K562 (cell line): ENCODE data around the gene IFNGR2. TPM values are rescaled to one million over a fixed set of nuclear protein-coding genes. Genes with fewer than 3 reads are reported as not detected.
A peak's percentile ranks its signal among the peaks of the same experiment; 100 is the strongest.

Experiments
- ATF3 ChIP-seq, 2 experiments: fragments of 450-650 bp in 1 of 2; sonication (generic) in 1 of 2; formaldehyde crosslinking in 1 of 2; IDR thresholded peaks in 1 of 2; conservative IDR thresholded peaks in 1 of 2; 2 replicates each; pipeline versions ENCODE4 v1.6.1 to v1.8.1; 2016 to 2023; ENCODE audit warnings: mild to moderate bottlenecking in 2 of 2, moderate library complexity in 2 of 2, inconsistent platforms in 1 of 2, missing genetic modification reagents in 1 of 2
- BCLAF1 ChIP-seq, 2 experiments: fragments of 450-650 bp in 1 of 2; IDR thresholded peaks; 2 replicates each; pipeline ENCODE4 v1.6.1; 2011 to 2017; ENCODE audit warnings: low read depth in 2 of 2, antibody characterized with exemption in 1 of 2, borderline replicate concordance in 1 of 2, low read length in 1 of 2, mild to moderate bottlenecking in 1 of 2, mixed read lengths in 1 of 2; ENCODE audit not compliant: control insufficient read depth in 1 of 2
- CBFB ChIP-seq: sonication (generic); formaldehyde crosslinking; IDR thresholded peaks from 2 replicates; pipeline ENCODE4 v1.4.0; 2020; ENCODE audit warnings: mild to moderate bottlenecking, missing genetic modification reagents
- CREB3 ChIP-seq: fragments of 450-650 bp; conservative IDR thresholded peaks from 2 replicates; pipeline ENCODE4 v1.6.1; 2016; ENCODE audit warnings: missing genetic modification characterization, low read depth, mild to moderate bottlenecking, missing compliant biosample characterization, moderate library complexity
- GATA2 ChIP-seq: sonication (generic); formaldehyde crosslinking; IDR thresholded peaks from 2 replicates; pipeline ENCODE4 v1.4.0; 2020; ENCODE audit warnings: mild to moderate bottlenecking, missing genetic modification reagents
- HDAC1 ChIP-seq, 2 experiments: fragments of 450-650 bp; IDR thresholded peaks; 2 replicates each; pipeline ENCODE4 v1.6.1; 2016 to 2017; ENCODE audit warnings: inconsistent platforms in 1 of 2, mild to moderate bottlenecking in 1 of 2, moderate library complexity in 1 of 2
- KLF10 ChIP-seq: fragments of 250-450 bp; sonication (Bioruptor Pico); IDR thresholded peaks from 2 replicates; pipeline ENCODE4 v1.6.1; 2021; ENCODE audit warnings: matching md5 sums
- LCOR ChIP-seq: sonication (generic); formaldehyde crosslinking; IDR thresholded peaks from 2 replicates; pipeline ENCODE4 v1.8.0; 2022; ENCODE audit warnings: mild to moderate bottlenecking, missing genetic modification reagents
- MAFF ChIP-seq: IDR thresholded peaks from 2 replicates; pipeline ENCODE4 v1.6.1; 2012; ENCODE audit warnings: low read length, improper control_type of control experiment
- MCM5 ChIP-seq: fragments of 450-650 bp; IDR thresholded peaks from 2 replicates; pipeline ENCODE4 v1.6.1; 2016; ENCODE audit warnings: low read depth
- MYNN ChIP-seq, 2 experiments: sonication (generic); formaldehyde crosslinking in 1 of 2; IDR thresholded peaks; 2 replicates each; pipeline versions ENCODE4 v1.5.0 to v1.6.1; 2016 to 2020; ENCODE audit warnings: antibody characterized with exemption in 1 of 2, missing genetic modification reagents in 1 of 2
- NFE2 ChIP-seq: IDR thresholded peaks from 2 replicates; pipeline ENCODE4 v1.6.1; 2014; ENCODE audit warnings: antibody characterized with exemption, low read depth
- POLR2AphosphoS5 ChIP-seq: IDR thresholded peaks from 2 replicates; pipeline ENCODE4 v1.6.1; 2011; ENCODE audit warnings: mild to moderate bottlenecking, low read depth, low read length, moderate library complexity; ENCODE audit not compliant: control insufficient read depth, insufficient read depth
- RUNX1 ChIP-seq: sonication (generic); IDR thresholded peaks from 2 replicates; pipeline ENCODE4 v1.6.1; 2016; ENCODE audit warnings: antibody characterized with exemption, low read depth
- TEAD2 ChIP-seq: fragments of 450-650 bp; IDR thresholded peaks from 2 replicates; pipeline ENCODE4 v1.6.1; 2016; ENCODE audit warnings: missing genetic modification characterization, control low read depth, missing compliant biosample characterization
- ZBED1 ChIP-seq: IDR thresholded peaks from 2 replicates; pipeline ENCODE4 v1.6.1; 2014
- ZNF444 ChIP-seq: fragments of 250-450 bp; sonication (Bioruptor Pico); IDR thresholded peaks from 2 replicates; pipeline ENCODE4 v1.4.0; 2020; ENCODE audit warnings: mild to moderate bottlenecking, moderate library complexity
- ZNF583 ChIP-seq: fragments of 250-450 bp; sonication (Bioruptor Pico); IDR thresholded peaks from 2 replicates; pipeline ENCODE4 v1.4.0; 2020
- ZNF589 ChIP-seq: fragments of 200-800 bp; sonication (Bioruptor generic); IDR thresholded peaks from 2 replicates; pipeline ENCODE4 v1.6.1; 2016; ENCODE audit warnings: low read depth, missing genetic modification characterization, missing compliant biosample characterization
- ZNF785 ChIP-seq: fragments of 250-450 bp; sonication (Bioruptor Pico); IDR thresholded peaks from 2 replicates; pipeline ENCODE4 v1.4.0; 2020; ENCODE audit warnings: mild to moderate bottlenecking
- polyA plus RNA-seq, 8 experiments: library from polyadenylated mRNA; depleted of rRNA in 4 of 8; stranded (reverse) in 5 of 8; unstranded in 3 of 8; fragments of >200 nt; fragmentation: Nextera tagmentation in 2 of 8; fragmentation: Illumina TruSeq in 1 of 8; extraction: Ambion mirVana in 2 of 8; extraction: Trizol in 1 of 8; gene quantifications; 2 replicates each; pipeline versions ENCODE4 v1.2.1 to v1.2.3, GENCODE V29; 2011 to 2014; ENCODE audit warnings: inconsistent platforms in 1 of 8, missing spikeins in 1 of 8
- total RNA-seq, 7 experiments: library from RNA; depleted of rRNA in 6 of 7; stranded (reverse); fragments of >200 nt in 6 of 7; fragmentation: Illumina TruSeq in 2 of 7; extraction: Trizol in 2 of 7; gene quantifications; 2 replicates each; pipeline versions ENCODE4 v1.2.1 to v1.2.3, GENCODE V29; 2011 to 2021; ENCODE audit warnings: low replicate concordance in 1 of 7
- TF ChIP-seq, protein P1 (sequence below): sonication (generic); formaldehyde crosslinking; IDR thresholded peaks from 2 replicates; pipeline ENCODE4 v1.9.0; 2022; ENCODE audit warnings: mild to moderate bottlenecking, missing genetic modification reagents
- TF ChIP-seq, protein P2 (sequence below): sonication (generic); IDR thresholded peaks from 2 replicates; pipeline ENCODE4 v1.6.1; 2016

Gene IFNGR2
- total and polyA plus RNA-seq, 9 of the 15 experiments (the other 6 are each of a cell fraction or from before 2014, with no cell fraction given) = 6.7 to 58.0 (median 28.5) TPM

DNA sequence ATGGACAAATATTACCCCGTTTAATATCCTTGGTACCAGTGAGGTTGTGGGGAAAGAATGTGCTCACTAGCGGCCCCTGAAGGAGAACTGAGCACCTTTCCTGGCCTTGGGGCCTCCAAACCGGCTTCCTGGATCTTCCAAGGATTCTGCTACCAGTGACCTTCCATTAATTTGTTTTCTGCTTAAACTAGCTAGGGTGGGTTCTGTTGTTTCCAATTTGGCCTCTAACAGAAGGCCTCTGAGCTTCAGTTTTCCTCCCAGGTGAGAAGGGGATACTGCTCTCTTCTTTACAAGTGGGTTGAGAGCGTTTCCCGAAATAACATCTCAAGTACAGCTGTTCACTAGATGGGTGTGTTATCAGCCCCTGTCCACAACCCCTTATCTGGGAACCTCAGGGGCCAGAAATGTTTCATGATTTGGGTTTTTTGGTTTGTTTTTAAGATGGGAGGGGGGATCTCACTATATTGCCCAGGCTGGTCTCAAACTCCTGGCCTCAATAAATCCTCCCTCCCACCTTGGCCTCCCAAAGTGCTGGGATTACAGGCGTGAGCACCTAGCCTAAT lies 16.9 kb upstream of the IFNGR2 start (continued):
- no peak for TF ChIP-seq CREB3 (tag)
- TF ChIP-seq BCLAF1 (IDR thresholded peaks at IDR 0.05; ENCODE audit: borderline replicate concordance in 1 of 2, control insufficient read depth in 1 of 2, low read depth in 2 of 2, low read length in 1 of 2) = no peak
- peak; percentile 33; the same call in 1 of the 2 replicates for TF ChIP-seq NFE2
- peak; percentile 51; the same call in 1 of the 2 replicates for TF ChIP-seq MYNN (IDR thresholded peaks at IDR 0.05)
- TF ChIP-seq MYNN (CRISPR knock-in tag; IDR thresholded peaks at IDR 0.05) = no peak
- TF ChIP-seq RUNX1 = peak; percentile 56; the same call in 1 of the 2 replicates
- peak; percentile 92 for TF ChIP-seq POLR2AphosphoS5
- TF ChIP-seq MCM5 = no peak
- TF ChIP-seq, protein P1, sequence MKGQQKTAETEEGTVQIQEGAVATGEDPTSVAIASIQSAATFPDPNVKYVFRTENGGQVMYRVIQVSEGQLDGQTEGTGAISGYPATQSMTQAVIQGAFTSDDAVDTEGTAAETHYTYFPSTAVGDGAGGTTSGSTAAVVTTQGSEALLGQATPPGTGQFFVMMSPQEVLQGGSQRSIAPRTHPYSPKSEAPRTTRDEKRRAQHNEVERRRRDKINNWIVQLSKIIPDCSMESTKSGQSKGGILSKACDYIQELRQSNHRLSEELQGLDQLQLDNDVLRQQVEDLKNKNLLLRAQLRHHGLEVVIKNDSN (CRISPR knock-in tag) = no peak
- peak; percentile 84 to 95; a peak in 3 of 4 replicates for TF ChIP-seq HDAC1 (IDR thresholded peaks at IDR 0.05)
- no peak for TF ChIP-seq KLF10 (CRISPR knock-in tag)
- TF ChIP-seq MAFF = no peak
- 0 out of 2 replicates have a peak, but pooled peaks have one; percentile 39 for TF ChIP-seq ZBED1
- no peak for TF ChIP-seq ZNF785 (CRISPR knock-in tag)
- TF ChIP-seq ZNF583 (CRISPR knock-in tag) = no peak
- peak; percentile 55; the same call in 1 of the 2 replicates for TF ChIP-seq ZNF589 (CRISPR knock-in tag)
- TF ChIP-seq CBFB (CRISPR knock-in tag) = no peak
- no peak for TF ChIP-seq TEAD2 (tag)
- peak; percentile 95 for TF ChIP-seq LCOR (CRISPR knock-in tag)
- no peak for TF ChIP-seq ZNF444 (CRISPR knock-in tag)
- peak; percentile 83 for TF ChIP-seq GATA2
- TF ChIP-seq ATF3 (IDR thresholded peaks at IDR 0.05) = peak; percentile 30; the same call in 1 of the 2 replicates
- TF ChIP-seq ATF3 (CRISPR knock-in tag; conservative IDR thresholded peaks at IDR 0.05) = no peak
- TF ChIP-seq, protein P2, sequence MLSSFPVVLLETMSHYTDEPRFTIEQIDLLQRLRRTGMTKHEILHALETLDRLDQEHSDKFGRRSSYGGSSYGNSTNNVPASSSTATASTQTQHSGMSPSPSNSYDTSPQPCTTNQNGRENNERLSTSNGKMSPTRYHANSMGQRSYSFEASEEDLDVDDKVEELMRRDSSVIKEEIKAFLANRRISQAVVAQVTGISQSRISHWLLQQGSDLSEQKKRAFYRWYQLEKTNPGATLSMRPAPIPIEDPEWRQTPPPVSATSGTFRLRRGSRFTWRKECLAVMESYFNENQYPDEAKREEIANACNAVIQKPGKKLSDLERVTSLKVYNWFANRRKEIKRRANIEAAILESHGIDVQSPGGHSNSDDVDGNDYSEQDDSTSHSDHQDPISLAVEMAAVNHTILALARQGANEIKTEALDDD = no peak
